Left lung (tissue), 10 donors: ENCODE measurements around the gene SFRP2. TPM values are rescaled to one million over a fixed set of nuclear protein-coding genes. Genes with fewer than 3 reads are reported as not detected.

ENCODE experiments used
- ATAC-seq: fragments of 200-7000 bp; cut with Tn5 transposase; one replicate; pipeline ENCODE4 v1.9.1; 2020; ENCODE audit warnings: moderate library complexity
- DNase-seq, 4 donors: peaks; one replicate each; pipeline ENCODE4 v3.0.0-alpha.2; 2013 to 2020
- H3K27ac ChIP-seq, 2 donors: fragments of 200-600 bp; sonication (generic) in 1 of 2; one replicate each; pipeline versions ENCODE4 v1.5.0 to v1.8.0; 2020 to 2021
- H3K27me3 ChIP-seq, 2 donors: fragments of 200-600 bp; sonication (generic) in 1 of 2; one replicate each; pipeline versions ENCODE4 v1.5.0 to v1.8.0; 2020 to 2021
- H3K36me3 ChIP-seq, 2 donors: fragments of 200-600 bp; sonication (generic) in 1 of 2; one replicate each; pipeline versions ENCODE4 v1.5.0 to v1.8.0; 2020 to 2021
- H3K4me1 ChIP-seq, 2 donors: fragments of 200-600 bp; one replicate each; pipeline ENCODE4 v1.8.0; 2021
- H3K4me3 ChIP-seq, 2 donors: fragments of 200-600 bp; sonication (generic) in 1 of 2; one replicate each; pipeline versions ENCODE4 v1.5.0 to v1.8.0; 2020 to 2021; ENCODE audit warnings: mild to moderate bottlenecking in 1 of 2
- H3K9me3 ChIP-seq, 2 donors: fragments of 200-600 bp; sonication (generic) in 1 of 2; one replicate each; pipeline versions ENCODE4 v1.5.0 to v1.8.0; 2020 to 2021
- CTCF ChIP-seq, 2 donors: fragments of 200-600 bp; sonication (generic) in 1 of 2; IDR thresholded peaks; one replicate each; pipeline versions ENCODE4 v1.5.0 to v1.8.0; 2021; ENCODE audit warnings: antibody characterized with exemption in 2 of 2
- intact Hi-C, 2 donors: fragments of 100-400 bp; cut with DNase I; formaldehyde crosslinking; loops; one replicate each; pipeline versions ENCODE4 v1.11.2 to v1.14.2; 2022
- polyA plus RNA-seq, 6 donors: library from polyadenylated mRNA; unstranded; fragments of 120-200 nt; gene quantifications; one replicate each; pipeline ENCODE4 v1.2.1, GENCODE V29; 2013; ENCODE audit not compliant: insufficient read length in 6 of 6
- total RNA-seq, 2 donors: library from RNA; stranded (reverse); fragmentation: NEBNext Ultra II Directional; extraction: Animal tissue kit (Norgen Biotek cat#: 25700); gene quantifications; one replicate each; pipeline ENCODE4 v1.2.1, GENCODE V29; 2021
- donor health status: DM: no; HTN: yes; CAD: no.
- donor health status: DM: no; HTN: no; CAD: no.

SFRP2 gene
- total and polyA plus RNA-seq, 8 donors: 3.5 to 73.9 (median 10.4) TPM

- no peak for TF ChIP-seq CTCF (IDR thresholded peaks at IDR 0.05)
- Histone ChIP-seq H3K9me3 (no peaks in the 10 kb centered on the region), H3K4me1 (no peaks in the 10 kb centered on the region), H3K36me3 (no peaks in the 10 kb centered on the region), H3K27me3 (peaks cover 0 to 18% of the 10 kb centered on the region in 2 donors), H3K27ac (no peak overlapping the region), H3K4me3 (no peak overlapping the region)
- DNase-seq: no peak
- no peak for ATAC-seq
- intact Hi-C loops: no loop called here
Measured at GRCh38 chr4:153766758-153767157, 22.1 kb downstream of the SFRP2 start.

- intact Hi-C loops: no loop called here
- DNase-seq (no peak), ATAC-seq (no peak)
- H3K27me3 ChIP-seq: peaks cover 0 to 27% of the 10 kb centered on the region in 2 donors
- H3K4me3 ChIP-seq: no peak overlapping the region
- no peak for TF ChIP-seq CTCF (IDR thresholded peaks at IDR 0.05)
- no peaks in the 10 kb centered on the region for H3K36me3 ChIP-seq
- H3K4me1 ChIP-seq: no peaks in the 10 kb centered on the region
- H3K9me3 ChIP-seq: no peaks in the 10 kb centered on the region
- no peak overlapping the region for H3K27ac ChIP-seq
Measured at GRCh38 chr4:153765894-153766293, 23.0 kb downstream of the SFRP2 start.

GRCh38 chr4:153764601-153765368 lies 24.1 kb downstream of the SFRP2 start:
- ATAC-seq (no peak), DNase-seq (peak in 1 of 4 donors; percentile 69)
- intact Hi-C loops: no loop called here
- Histone ChIP-seq H3K36me3 (no peaks in the 10 kb centered on the region), H3K4me1 (peaks cover 0 to under 1% of the 10 kb centered on the region in 2 donors), H3K27me3 (peaks cover 0 to 38% of the 10 kb centered on the region in 2 donors), H3K9me3 (no peaks in the 10 kb centered on the region), H3K27ac (no peak overlapping the region), H3K4me3 (no peak overlapping the region)
- TF ChIP-seq CTCF (IDR thresholded peaks at IDR 0.05): no peak

- Histone ChIP-seq H3K36me3 (no peaks in the 10 kb centered on the region), H3K27me3 (peaks cover 4 to 52% of the 10 kb centered on the region in 2 donors), H3K27ac (no peak overlapping the region), H3K9me3 (no peaks in the 10 kb centered on the region), H3K4me3 (no peak overlapping the region), H3K4me1 (peaks cover 0 to 8% of the 10 kb centered on the region in 2 donors)
- ATAC-seq (no peak), DNase-seq (no peak)
- intact Hi-C loops: no loop called here
- TF ChIP-seq CTCF (IDR thresholded peaks at IDR 0.05): peak in 1 of 2 donors; percentile 27
Measured at GRCh38 chr4:153763404-153763803, 25.5 kb downstream of the SFRP2 start.

GRCh38 chr4:153759407-153760316 lies 29.2 kb downstream of the SFRP2 start, which contains the start of gene RNF175:
Gene RNF175, minus strand, starts transcription at chr4:153760024. Its CDS starts 162 bp downstream, at chr4:153759862.
- H3K27me3 ChIP-seq: peaks cover 4 to 58% of the 10 kb centered on the region in 2 donors
- no peaks in the 10 kb centered on the region for H3K9me3 ChIP-seq
- H3K36me3 ChIP-seq: no peaks in the 10 kb centered on the region
- intact Hi-C loops: loop anchor here in 1 of 2 donors (10.0 kb wide), 1 partner anchor 125 kb away; no protein-coding TSS in a partner anchor
- peak within 1 kb of the TSS; percentile 31 to 35 for H3K4me3 ChIP-seq
- peak; percentile 68 for ATAC-seq
- peaks cover 0 to 8% of the 10 kb centered on the region in 2 donors for H3K4me1 ChIP-seq
- TF ChIP-seq CTCF (IDR thresholded peaks at IDR 0.05): no peak
- H3K27ac ChIP-seq: no peak within 1 kb of the TSS
- DNase-seq: peak in 2 of 4 donors; percentile 40 to 85
